HG03558 (cell line): Measurements from ENCODE around the gene HPS4.

Experiments used
- ATAC-seq: cut with Tn5 transposase; IDR thresholded peaks from one replicate; pipeline ENCODE4 v1.9.1; 2021; ENCODE audit warnings: moderate number of reproducible peaks; ENCODE audit not compliant: unreplicated experiment; ENCODE audit errors: extremely low read depth

Gene HPS4

DNA sequence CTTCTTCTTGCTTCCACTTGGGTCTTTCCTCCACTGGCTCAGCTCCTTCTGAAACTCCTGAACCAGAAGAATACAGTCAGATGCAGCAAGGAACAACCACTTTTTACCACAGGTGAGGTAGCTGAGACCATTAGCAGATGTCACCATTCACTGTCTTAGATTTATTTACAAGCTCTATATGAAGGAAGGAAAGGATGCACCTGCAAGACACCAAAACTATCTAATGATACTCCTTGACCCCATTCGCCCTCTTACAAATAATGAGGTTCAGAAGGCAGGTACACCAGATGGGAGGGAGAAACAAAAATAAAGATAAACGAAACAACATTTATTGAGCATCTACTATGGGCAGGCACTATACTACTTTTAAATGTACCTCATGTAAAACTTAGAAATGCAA, 18.4 kb upstream of the HPS4 start:
- no peak for ATAC-seq

DNA sequence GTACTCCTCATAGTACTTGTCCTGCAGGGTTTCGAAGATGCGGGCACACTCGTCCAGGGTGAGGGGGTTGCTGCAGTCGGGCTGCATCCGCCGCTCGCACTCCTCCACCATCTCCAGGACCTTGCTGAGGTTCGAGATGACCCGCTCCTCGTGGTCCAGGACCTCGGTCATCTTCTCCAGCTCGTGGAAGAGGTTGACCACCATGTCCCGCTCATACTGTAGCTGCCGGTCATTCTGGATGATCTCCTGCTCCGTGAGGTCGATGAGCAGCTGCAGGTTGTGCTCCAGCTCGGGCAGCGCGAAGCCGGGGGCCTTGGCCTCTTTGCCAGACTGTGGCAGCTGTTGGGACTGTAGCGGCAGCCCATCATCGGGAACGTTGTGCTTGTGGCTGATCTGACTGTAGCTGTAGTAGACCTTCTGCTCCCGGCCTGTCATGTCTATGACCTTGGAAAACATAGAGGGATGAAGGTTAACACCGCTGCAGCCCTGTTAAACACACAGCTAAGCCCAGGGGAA, 15.7 kb upstream of the HPS4 start:
- ATAC-seq: no peak

- ATAC-seq: no peak
Observed at GRCh38 chr22:26496456-26496855, 12.9 kb upstream of the HPS4 start.

DNA sequence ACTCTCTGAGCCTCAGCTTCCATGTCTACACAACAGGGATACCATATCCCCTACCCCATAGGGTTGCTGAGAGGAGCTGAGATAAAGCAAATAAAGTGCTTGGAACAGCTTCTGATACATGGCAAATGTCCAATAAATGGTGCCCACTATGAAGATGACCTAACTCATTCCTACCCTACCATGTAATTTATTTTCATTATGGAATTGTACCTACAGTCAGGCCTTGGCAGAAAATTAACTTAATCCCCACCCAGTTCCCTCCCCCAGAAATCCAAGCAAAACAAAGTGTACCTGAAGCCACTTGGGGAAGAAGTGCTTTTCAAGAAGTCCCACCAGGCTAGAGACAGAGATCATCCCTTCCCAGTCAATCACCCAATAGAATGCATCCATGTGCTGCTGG, 10.9 kb upstream of the HPS4 start:
- no peak for ATAC-seq

GRCh38 chr22:26492220-26492619, 8.6 kb upstream of the HPS4 start:
- no peak for ATAC-seq

DNA sequence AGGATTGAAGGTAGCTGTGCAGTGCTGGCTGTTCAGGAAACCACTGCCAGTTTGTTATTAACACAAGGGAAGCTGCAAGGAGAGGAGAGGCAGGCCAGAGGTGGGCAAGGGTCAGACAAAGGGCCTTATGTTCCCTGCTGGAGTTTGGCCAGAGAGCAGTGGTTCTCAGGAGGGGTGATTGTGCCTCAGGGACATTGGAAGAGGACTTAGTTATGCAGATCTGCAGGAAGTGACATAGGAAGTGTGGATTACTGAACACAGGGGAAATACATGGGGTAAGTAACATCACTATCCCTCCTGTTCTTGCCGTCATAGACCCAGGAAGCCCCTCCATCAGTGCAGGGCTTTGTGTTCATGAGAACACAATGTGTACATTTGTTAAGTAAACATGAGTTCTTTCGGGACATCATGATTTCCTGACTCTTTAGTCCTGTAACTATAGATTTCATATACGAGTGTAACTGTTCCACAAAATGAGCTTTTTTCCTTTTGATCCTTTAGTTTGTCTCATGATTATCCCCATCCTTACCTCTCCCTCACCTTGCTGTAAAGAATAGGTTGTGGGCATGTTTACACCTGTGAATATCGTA, 6.0 kb upstream of the HPS4 start:
- ATAC-seq: no peak

- no peak for ATAC-seq
Observed at GRCh38 chr22:26487996-26488395, 4.4 kb upstream of the HPS4 start.

DNA sequence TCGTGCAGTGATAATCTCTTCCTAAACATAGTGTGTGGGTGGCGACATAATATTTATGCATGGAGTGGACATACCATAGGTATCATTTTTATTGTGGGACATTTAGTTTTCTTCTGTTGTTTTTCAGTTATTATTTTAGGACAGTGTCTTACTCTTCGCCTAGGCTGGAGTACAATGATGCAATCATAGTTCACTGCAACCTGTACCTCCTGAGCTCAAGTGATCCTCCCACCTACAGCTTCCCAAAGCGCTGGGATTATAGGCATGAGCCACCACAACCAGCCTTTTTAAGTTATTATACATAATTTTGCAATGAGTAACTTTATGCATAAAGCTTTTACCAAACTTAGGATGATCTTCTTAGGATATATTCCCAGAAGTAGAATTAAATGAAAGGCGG, 2.8 kb upstream of the HPS4 start:
- ATAC-seq: no peak

- no peak for ATAC-seq
Observed at GRCh38 chr22:26485806-26486390, 2.3 kb upstream of the HPS4 start.

GRCh38 chr22:26485013-26485412, 1.4 kb upstream of the HPS4 start:
- no peak for ATAC-seq

DNA sequence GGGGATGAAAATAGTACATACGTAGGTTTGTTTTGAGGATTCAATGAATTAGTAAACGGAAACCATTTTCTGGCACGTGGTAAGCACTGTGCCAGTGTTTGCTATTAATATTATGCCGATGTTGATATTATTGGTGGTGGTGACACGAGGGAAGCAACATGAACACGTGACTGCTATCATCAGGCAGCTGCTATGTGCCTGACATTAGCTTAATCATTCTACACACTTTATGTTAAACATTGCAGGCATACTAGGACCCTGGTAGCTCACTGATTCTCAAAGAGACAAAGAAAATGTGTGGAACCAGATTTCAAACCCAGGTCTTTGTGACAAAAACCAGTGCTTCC, 750 bp upstream of the HPS4 start:
- no peak for ATAC-seq

DNA sequence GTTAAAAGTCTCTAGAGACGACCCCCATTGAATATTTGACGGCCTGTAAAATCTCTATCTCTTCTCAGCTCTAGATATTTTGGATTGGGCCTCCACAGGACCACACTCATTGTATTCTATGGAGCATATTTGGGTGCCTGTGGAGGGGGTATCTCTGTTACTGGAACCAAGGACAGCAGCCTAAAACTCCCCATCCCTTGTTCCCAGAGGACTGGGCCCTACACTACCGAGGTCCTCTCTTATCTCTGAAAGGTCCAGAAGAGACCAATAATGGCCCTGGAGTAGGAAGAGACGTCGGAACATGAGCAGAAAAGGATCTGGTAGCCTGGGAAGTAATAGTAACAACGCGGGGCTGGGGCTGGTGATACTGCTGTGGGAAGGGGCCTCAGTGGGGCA, 542 bp downstream of the HPS4 start:
- no peak for ATAC-seq

DNA sequence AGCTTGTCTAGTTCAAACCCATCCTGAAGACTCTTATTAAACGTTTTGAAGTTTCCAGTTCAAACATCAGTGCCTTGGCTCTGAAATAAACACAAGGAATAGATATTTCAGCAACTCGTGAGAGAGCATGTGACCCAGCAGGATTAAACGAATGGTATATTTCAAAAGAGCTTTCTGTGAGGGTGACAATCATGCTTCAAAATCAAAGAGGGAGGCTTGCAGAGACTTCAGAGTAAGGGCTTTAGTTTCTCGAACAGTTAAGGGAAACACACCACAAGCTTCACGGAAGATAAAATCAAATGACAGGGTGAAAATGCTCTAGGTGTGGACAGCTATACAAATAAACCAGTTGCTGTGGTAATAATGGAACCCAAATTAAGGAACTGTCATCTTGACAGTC, 1.4 kb downstream of the HPS4 start:
- ATAC-seq: no peak

GRCh38 chr22:26481694-26482093, 1.9 kb downstream of the HPS4 start:
- ATAC-seq: no peak

DNA sequence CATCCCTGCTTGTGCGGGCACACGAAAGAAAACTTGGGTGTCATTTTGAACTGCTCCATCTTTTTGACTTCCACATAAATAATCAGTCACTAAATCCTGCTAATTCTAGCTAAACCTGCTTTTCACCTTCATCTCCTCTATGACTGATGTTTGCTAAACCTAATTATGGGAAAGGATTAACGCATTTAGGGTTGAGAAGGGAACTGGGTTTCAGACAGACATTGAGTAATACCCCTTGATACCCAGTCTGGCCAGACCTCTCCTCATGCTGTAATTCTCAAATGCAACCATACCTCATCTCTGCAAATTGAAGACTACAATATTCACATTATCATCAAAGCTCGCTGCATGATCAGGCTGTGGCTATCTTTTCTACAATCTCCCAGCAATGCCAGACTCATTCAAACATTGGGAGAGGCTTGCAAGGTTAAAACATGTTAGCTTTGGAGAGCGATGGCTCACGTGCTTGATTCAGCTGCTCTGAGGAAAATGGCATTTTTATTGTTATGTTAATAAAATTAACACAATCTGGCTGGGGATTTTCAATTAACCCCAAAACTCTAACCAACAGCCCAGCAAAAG, 2.4 kb downstream of the HPS4 start:
- ATAC-seq: no peak

- no peak for ATAC-seq
Observed at GRCh38 chr22:26480611-26480932, 3.0 kb downstream of the HPS4 start.

GRCh38 chr22:26479792-26480610, 3.6 kb downstream of the HPS4 start:
- ATAC-seq: no peak

- no peak for ATAC-seq
Observed at GRCh38 chr22:26479043-26479791, 4.4 kb downstream of the HPS4 start.

DNA sequence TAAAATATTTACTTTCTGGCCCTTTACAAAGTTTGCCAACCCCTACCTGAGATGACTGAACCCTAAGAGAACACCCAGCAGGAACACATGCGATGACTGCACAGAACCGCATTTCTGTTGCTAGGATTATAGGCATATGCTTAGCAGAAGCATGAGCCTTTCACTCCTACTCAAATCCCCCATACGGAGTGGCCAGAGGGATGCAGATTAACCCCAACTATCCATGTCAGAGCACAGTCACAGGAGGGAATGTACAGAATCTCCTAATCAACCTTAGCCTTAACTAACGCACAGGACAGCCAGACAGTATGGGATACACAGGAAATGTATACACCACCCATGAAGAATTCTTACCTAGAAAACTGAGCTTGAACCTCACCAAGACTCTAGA, 6.2 kb downstream of the HPS4 start:
- ATAC-seq: no peak

DNA sequence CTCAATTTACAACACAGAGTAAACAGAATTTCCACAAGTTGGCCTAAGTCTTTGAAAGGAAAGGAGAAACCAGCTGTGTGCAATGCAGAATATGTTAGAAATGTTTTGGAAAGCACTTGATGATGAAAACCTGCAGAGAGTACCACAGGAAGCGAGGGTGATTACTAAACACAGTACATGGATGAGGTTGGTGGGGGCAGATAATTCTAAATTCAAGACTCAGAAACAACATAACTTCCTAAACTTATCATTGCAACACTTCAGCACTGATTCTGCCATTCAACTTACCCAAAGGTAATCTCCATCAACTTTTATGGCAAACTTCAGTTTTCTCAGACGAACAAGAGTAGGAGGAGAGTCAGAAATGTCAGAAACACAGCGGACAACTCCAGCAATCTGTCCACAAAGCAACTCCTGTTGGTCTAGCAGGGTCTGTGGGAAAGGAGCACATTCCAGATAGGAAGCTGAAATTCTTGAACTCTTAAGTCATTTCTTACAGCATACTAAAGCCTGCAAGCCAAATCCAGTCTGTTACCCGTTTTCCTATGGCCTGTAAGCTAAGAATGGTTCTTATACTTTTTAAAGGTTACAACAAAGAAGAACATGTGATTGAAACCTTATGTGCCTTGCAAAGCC, 6.8 kb downstream of the HPS4 start:
- ATAC-seq: no peak
